RWPE1 (cell line): ENCODE results near the gene SKOR2.

Source experiments
- CTCF ChIA-PET: fragments of 350-600 bp; sonication (Branson Sonifier 250); formaldehyde crosslinking; extraction: SDS; loops from one replicate; lab custom pipeline; 2021; lab: Yijun Ruan, JAX
- POLR2A ChIA-PET: fragments of 400-600 bp; formaldehyde crosslinking; extraction: SDS; loops from one replicate; lab custom pipeline; 2020; ENCODE audit warnings: antibody characterized with exemption; ENCODE audit not compliant: low non-redundant PET; lab: Yijun Ruan, JAX
- DNase-seq: peaks from one replicate; pipeline ENCODE4 v3.0.0; 2012; ENCODE audit warnings: low spot score
- H3K27ac ChIP-seq: fragments of 450-650 bp; 2 replicates; pipeline ENCODE4 v1.5.1; 2017
- CTCF ChIP-seq: fragments of 450-650 bp; conservative IDR thresholded peaks from 2 replicates; pipeline ENCODE4 v1.5.1; 2017; ENCODE audit warnings: low read depth, mild to moderate bottlenecking

The SKOR2 gene

DNA sequence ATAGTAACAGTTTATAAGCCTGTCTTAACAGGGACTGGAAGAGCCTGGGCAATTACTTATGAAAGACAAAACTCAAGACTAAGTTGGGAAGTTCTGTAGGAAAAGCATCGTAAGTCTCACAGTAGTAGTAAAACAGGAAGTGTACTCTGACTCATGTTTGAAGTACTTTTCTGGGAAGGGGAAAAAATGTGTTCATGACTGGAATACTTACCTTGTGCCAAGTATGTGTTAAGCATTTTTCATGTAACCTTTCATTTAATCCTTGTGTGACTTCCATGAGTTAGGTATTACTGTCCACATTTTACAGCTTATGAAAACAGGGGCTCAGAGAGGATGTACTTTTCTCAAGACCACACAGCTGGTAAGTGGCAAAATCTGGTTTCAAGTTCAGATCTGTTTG, 13.7 kb upstream of the SKOR2 start:
- TF ChIP-seq CTCF = no peak
- no peak overlapping the region for H3K27ac ChIP-seq
- CTCF ChIA-PET = no interaction called here
- DNase-seq = no peak
- POLR2A ChIA-PET = no interaction called here

DNA sequence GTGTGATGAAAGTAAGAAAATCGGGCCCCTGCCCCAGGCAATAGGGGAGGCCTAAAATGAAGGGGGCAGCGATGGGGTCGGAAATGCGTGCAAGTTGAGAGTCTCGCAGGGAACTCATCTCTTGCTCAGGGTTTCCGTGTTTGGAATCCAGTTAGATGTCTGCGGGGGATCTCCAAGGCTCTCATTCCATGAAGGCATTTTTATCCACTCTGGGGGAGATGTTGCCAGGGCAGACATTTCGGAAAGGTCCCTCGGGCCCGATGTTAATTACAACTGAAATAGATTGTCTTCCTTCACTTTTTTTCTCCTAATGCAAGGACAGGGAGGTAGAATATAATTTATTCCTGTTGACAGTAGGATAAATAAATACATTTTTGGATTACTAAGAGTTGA, 12.8 kb upstream of the SKOR2 start:
- DNase-seq = no peak
- H3K27ac ChIP-seq = no peak overlapping the region
- ChIA-PET POLR2A (no interaction called here), CTCF (no interaction called here)
- TF ChIP-seq CTCF = no peak

DNA sequence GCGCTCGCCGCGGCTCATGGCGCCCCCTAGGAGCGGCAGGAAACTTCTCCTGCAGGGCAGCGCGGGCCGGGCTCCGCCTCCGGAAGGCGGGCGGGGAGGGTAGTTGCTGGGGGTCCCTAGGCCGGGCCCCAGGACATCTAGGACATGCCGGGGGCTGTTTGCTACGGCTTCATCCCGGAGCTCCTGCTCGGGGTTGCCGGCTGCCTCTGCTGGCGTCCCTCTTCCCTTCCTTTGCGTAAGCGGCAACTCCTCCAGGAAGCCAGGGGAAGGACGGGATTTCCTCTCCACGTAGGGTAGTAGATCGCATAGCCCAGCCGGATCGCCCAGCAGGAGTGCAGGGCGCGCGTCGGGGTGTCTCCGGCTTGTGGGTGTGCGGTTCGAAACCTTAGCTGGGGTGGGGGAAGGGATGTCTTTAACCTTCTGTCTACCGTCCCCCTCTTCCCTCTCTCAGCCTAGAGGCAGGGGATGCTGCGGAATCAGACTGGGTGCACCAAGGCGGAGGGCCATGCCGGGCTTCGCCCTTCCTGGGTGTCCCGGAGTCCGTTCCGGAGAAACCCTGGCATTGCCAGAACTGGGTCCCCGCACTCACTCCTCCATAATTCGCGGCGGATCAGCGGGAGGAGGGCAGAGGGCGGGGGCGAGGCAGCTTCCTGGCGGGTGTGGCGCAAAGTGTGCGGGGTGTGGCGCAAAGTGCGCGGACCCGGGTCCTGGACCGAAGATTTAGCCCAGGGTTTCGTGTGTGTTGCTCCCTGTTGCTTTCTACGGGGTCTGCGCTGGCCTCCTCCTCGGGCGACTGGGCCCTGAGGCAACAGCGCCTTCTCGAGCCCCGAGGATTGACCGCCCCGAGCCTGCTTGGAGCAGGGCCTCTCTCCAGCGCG, 12.2 kb upstream of the SKOR2 start:
- no peak for TF ChIP-seq CTCF
- POLR2A ChIA-PET = no interaction called here
- CTCF ChIA-PET = no interaction called here
- DNase-seq = no peak
- no peak overlapping the region for H3K27ac ChIP-seq

DNA sequence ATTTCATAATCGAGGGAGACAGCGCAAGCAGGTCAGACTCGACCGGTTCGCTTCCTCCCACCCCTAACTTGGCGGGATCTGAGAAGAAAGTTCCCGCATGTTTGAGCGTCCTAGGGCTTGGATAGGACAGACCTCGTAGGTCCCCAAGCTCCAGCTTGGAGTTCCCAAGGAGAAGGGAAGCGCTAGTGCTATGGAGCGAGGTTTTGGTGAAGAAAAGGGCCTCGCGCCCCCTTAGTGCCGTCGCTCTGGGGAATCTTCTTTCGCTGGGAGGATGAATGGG, 11.6 kb upstream of the SKOR2 start:
- ChIA-PET POLR2A (no interaction called here), CTCF (no interaction called here)
- no peak for DNase-seq
- no peak for TF ChIP-seq CTCF
- H3K27ac ChIP-seq = no peak overlapping the region

- ChIA-PET CTCF (interaction anchor here (0.6 kb wide), 1 partner anchor 501 kb away, joined by 4 read pairs; no protein-coding TSS in a partner anchor), POLR2A (no interaction called here)
- no peak for TF ChIP-seq CTCF
- DNase-seq = no peak
- H3K27ac ChIP-seq = no peak overlapping the region
These were observed 11.1 kb upstream of the SKOR2 start for GRCh38 chr18:47262301-47263149.

GRCh38 chr18:47261902-47262300, 10.4 kb upstream of the SKOR2 start:
- POLR2A ChIA-PET = no interaction called here
- no peak overlapping the region for H3K27ac ChIP-seq
- no peak for TF ChIP-seq CTCF
- DNase-seq = no peak
- CTCF ChIA-PET = no interaction called here
